Fibroblast of skin of right biceps (primary cell): Measurements from ENCODE around the gene GALNS.
A peak's percentile ranks its signal among the peaks of the same experiment; 100 is the strongest.
"Not testable (repeated sequence)": the region's sequence is repeated elsewhere in the genome, so short reads cannot be mapped to it uniquely, and the experiment has no call there.

ENCODE experiments used
- DNase-seq: peaks from one replicate; pipeline ENCODE4 v3.0.0-alpha.2; 2013

GALNS gene

GRCh38 chr16:88834670-88835069 is 22.1 kb downstream of the GALNS start:
- DNase-seq = no peak

GRCh38 chr16:88833086-88833485 is 23.7 kb downstream of the GALNS start:
- DNase-seq = no peak

GRCh38 chr16:88831838-88832237 is 24.9 kb downstream of the GALNS start:
- no peak for DNase-seq

- no peak for DNase-seq
These were observed 26.0 kb downstream of the GALNS start for GRCh38 chr16:88830783-88831182.

GRCh38 chr16:88830258-88830657 is 26.5 kb downstream of the GALNS start:
- no peak for DNase-seq

GRCh38 chr16:88828711-88829110 is 28.0 kb downstream of the GALNS start:
- no peak for DNase-seq

- no peak for DNase-seq
These were observed 29.0 kb downstream of the GALNS start for GRCh38 chr16:88827727-88828126.

- no peak for DNase-seq
These were observed 30.5 kb downstream of the GALNS start for GRCh38 chr16:88826070-88826840.

GRCh38 chr16:88825146-88825545 is 31.6 kb downstream of the GALNS start:
- DNase-seq = no peak

GRCh38 chr16:88824256-88825077 is 32.3 kb downstream of the GALNS start:
- DNase-seq = no peak

- not testable (repeated sequence) for DNase-seq
These were observed 33.1 kb downstream of the GALNS start for GRCh38 chr16:88823646-88824045.

GRCh38 chr16:88822281-88823040 is 34.3 kb downstream of the GALNS start:
- no peak for DNase-seq

GRCh38 chr16:88821168-88821850 is 35.4 kb downstream of the GALNS start:
- DNase-seq = no peak

GRCh38 chr16:88820385-88821025 is 36.2 kb downstream of the GALNS start:
- no peak for DNase-seq

- no peak for DNase-seq
These were observed 37.6 kb downstream of the GALNS start for GRCh38 chr16:88819126-88819525.

GRCh38 chr16:88818575-88818874 is 38.2 kb downstream of the GALNS start:
- DNase-seq = no peak

- peak; percentile 47 for DNase-seq
These were observed 38.8 kb downstream of the GALNS start for GRCh38 chr16:88817785-88818574.

GRCh38 chr16:88816736-88817535 is 39.8 kb downstream of the GALNS start:
- DNase-seq = no peak

GRCh38 chr16:88815901-88816589 is 40.7 kb downstream of the GALNS start:
- no peak for DNase-seq

- DNase-seq = no peak
These were observed 41.5 kb downstream of the GALNS start for GRCh38 chr16:88815227-88815626.
